K562 treated with DMSO at 1 percent for 48 hours (cell line): ENCODE measurements around the gene MAGT1. TPM values are rescaled to one million over a fixed set of nuclear protein-coding genes. Genes with fewer than 3 reads are reported as not detected.

Source experiments
- total RNA-seq: library from RNA; unstranded; fragments of 300-600 nt; gene quantifications from 2 replicates; pipeline ENCODE4 v1.2.3, GENCODE V29; 2022; ENCODE audit warnings: low replicate concordance; ENCODE audit errors: extremely low read depth

The MAGT1 gene
- not detected in 2 replicates for total RNA-seq

GRCh38 chrX:77894921-77895886, at the start of gene MAGT1:
Gene MAGT1, minus strand, starts transcription at chrX:77895435. Its CDS starts 25 bp downstream, at chrX:77895410.

DNA sequence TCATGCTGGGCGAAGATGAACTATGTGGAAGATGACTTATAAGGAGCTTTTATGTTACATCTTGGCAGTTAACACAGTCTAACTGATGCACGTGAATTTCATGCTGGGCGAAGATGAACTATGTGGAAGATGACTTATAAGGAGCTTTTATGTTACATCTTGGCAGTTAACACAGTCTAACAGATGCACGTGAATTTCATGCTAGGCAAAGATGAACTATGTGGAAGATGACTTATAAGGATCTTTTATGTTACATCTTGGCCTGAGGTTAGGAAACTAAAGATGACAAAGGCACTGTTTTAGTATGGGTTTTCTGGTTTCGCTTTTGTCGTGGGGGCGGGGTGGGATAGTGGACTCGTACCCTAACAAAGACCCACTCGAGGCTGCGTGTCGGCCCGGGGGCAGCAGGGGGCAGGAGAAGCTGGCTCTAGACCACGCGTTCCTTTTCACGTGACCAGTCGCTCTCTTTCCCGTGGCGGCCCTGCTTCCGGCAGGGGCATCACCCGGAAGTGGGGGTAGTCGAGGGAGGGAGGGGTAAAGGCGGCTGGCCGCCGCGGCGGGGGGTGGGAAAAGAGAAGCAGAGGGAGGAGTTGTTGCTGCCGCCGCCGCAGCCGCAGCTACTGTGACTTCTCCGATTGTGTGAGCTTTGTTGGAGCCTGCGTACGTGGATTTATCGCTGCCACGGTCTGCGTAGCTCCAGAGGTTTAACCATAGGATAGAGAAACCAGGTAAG, 15.0 kb upstream of the MAGT1 start, which contains the start of gene ATP7A:
Gene ATP7A (plus strand): TSS at position 586 of the 733 bp plus-strand sequence. CDS start 60,949 bp downstream, outside the sequence.

GRCh38 chrX:77899081-77899828, 4.0 kb upstream of the MAGT1 start, which contains the start of gene COX7B:
Gene COX7B, plus strand, starts transcription at chrX:77899468. Its CDS starts 86 bp downstream, at chrX:77899554.

GRCh38 chrX:77785486-77786364, 109.5 kb downstream of the MAGT1 start, which contains the start of gene ATRX:
Gene ATRX, minus strand, starts transcription at chrX:77786216. Its CDS starts 215 bp downstream, at chrX:77786001.

Other genes with a start within 250 kb of the MAGT1 start
- gene ATRX, start 109.2 kb downstream of the MAGT1 start, total RNA-seq: not detected in 2 replicates
- not detected in 2 replicates for gene COX7B, start 4.0 kb upstream of the MAGT1 start, total RNA-seq
- not detected in 2 replicates for gene ATP7A, start 15.3 kb upstream of the MAGT1 start, total RNA-seq
- not detected in 2 replicates for gene PGAM4, start 74.2 kb upstream of the MAGT1 start, total RNA-seq
- gene PGK1, start 208.8 kb upstream of the MAGT1 start, total RNA-seq: not detected in 2 replicates
- not detected in 2 replicates for gene TAF9B, start 244.2 kb upstream of the MAGT1 start, total RNA-seq